ENCODE measurements around the gene IGSF8.

Gene IGSF8

GRCh38 chr1:160137216-160137862 is 38.9 kb upstream of the IGSF8 start:
- H3K4me3 ChIP-seq (ENCODE audit: low read depth, low read length): no peak overlapping the region
- TF ChIP-seq CTCF (IDR thresholded peaks at IDR 0.05; ENCODE audit: low read depth, low read length, missing control alignments): no peak
- DNase-seq (ENCODE audit: low read depth): no peak

- no peak overlapping the region for H3K4me3 ChIP-seq (ENCODE audit: low read depth, low read length)
- no peak for TF ChIP-seq CTCF (IDR thresholded peaks at IDR 0.05; ENCODE audit: low read depth, low read length, missing control alignments)
- DNase-seq (ENCODE audit: low read depth): no peak
These were observed 38.4 kb upstream of the IGSF8 start for GRCh38 chr1:160136926-160137200.

GRCh38 chr1:160136121-160136925 is 37.9 kb upstream of the IGSF8 start:
- H3K4me3 ChIP-seq (ENCODE audit: low read depth, low read length): no peak overlapping the region
- no peak for DNase-seq (ENCODE audit: low read depth)
- no peak for TF ChIP-seq CTCF (IDR thresholded peaks at IDR 0.05; ENCODE audit: low read depth, low read length, missing control alignments)

GRCh38 chr1:160134791-160135572 is 36.6 kb upstream of the IGSF8 start:
- no peak for TF ChIP-seq CTCF (IDR thresholded peaks at IDR 0.05; ENCODE audit: low read depth, low read length, missing control alignments)
- no peak for DNase-seq (ENCODE audit: low read depth)
- no peak overlapping the region for H3K4me3 ChIP-seq (ENCODE audit: low read depth, low read length)

GRCh38 chr1:160133990-160134770 is 35.8 kb upstream of the IGSF8 start:
- no peak for TF ChIP-seq CTCF (IDR thresholded peaks at IDR 0.05; ENCODE audit: low read depth, low read length, missing control alignments)
- DNase-seq (ENCODE audit: low read depth): no peak
- H3K4me3 ChIP-seq (ENCODE audit: low read depth, low read length): no peak overlapping the region

- TF ChIP-seq CTCF (IDR thresholded peaks at IDR 0.05; ENCODE audit: low read depth, low read length, missing control alignments): no peak
- DNase-seq (ENCODE audit: low read depth): no peak
- H3K4me3 ChIP-seq (ENCODE audit: low read depth, low read length): no peak overlapping the region
These were observed 33.6 kb upstream of the IGSF8 start for GRCh38 chr1:160131803-160132565.
